Measurements from ENCODE around the gene RNF227. TPM values are rescaled to one million over a fixed set of nuclear protein-coding genes. Genes with fewer than 3 reads are reported as not detected.
"Not testable (repeated sequence)": the region's sequence is repeated elsewhere in the genome, so short reads cannot be mapped to it uniquely, and the experiment has no call there.

Gene RNF227
- total RNA-seq, 1 experiment from 2014 or later = 5.0 TPM

- no peak for DNase-seq
- no TSS peak for BruUV-seq (replicated peaks)
- ChIA-PET POLR2A (no interaction called here), CTCF (no interaction called here)
- Histone ChIP-seq H3K4me3 (ENCODE audit: low read depth, low read length) (no peak overlapping the region), H3K27me3 (replicated peaks; ENCODE audit: control insufficient read depth, insufficient read depth, low read length) (no peaks in the 10 kb centered on the region), H3K9me3 (no peaks in the 10 kb centered on the region), H3K4me1 (no peaks in the 10 kb centered on the region), H3K36me3 (ENCODE audit: control insufficient read depth, insufficient read depth, low read length) (no peaks in the 10 kb centered on the region)
- Mint-ChIP-seq H3K4me3 (ENCODE audit: unreplicated experiment) (no peak overlapping the region), H3K27me3 (ENCODE audit: insufficient read depth, unreplicated experiment) (no peaks in the 10 kb centered on the region), H3K4me1 (ENCODE audit: low read depth, unreplicated experiment) (no peaks in the 10 kb centered on the region), H3K27ac (ENCODE audit: unreplicated experiment) (no peak overlapping the region), H3K36me3 (ENCODE audit: insufficient read depth, unreplicated experiment) (no peaks in the 10 kb centered on the region), H3K9me3 (ENCODE audit: unreplicated experiment) (no peaks in the 10 kb centered on the region)
- intact Hi-C loops (cut with micrococcal nuclease; ENCODE audit: unreplicated experiment) = no loop called here
- TF ChIP-seq CTCF (IDR thresholded peaks at IDR 0.05; ENCODE audit: insufficient read depth in 1 of 2, low read depth in 1 of 2, low read length in 1 of 2, severe bottlenecking in 1 of 2, unreplicated experiment in 1 of 2) = no peak
Observed at GRCh38 chr17:7956228-7956965, 40.3 kb upstream of the RNF227 start.

GRCh38 chr17:7955414-7956227, 39.5 kb upstream of the RNF227 start:
- Mint-ChIP-seq H3K9me3 (ENCODE audit: unreplicated experiment) (no peaks in the 10 kb centered on the region), H3K36me3 (ENCODE audit: insufficient read depth, unreplicated experiment) (no peaks in the 10 kb centered on the region), H3K4me3 (ENCODE audit: unreplicated experiment) (no peak overlapping the region), H3K27me3 (ENCODE audit: insufficient read depth, unreplicated experiment) (no peaks in the 10 kb centered on the region), H3K27ac (ENCODE audit: unreplicated experiment) (no peak overlapping the region), H3K4me1 (ENCODE audit: low read depth, unreplicated experiment) (no peaks in the 10 kb centered on the region)
- ChIA-PET POLR2A (no interaction called here), CTCF (no interaction called here)
- Histone ChIP-seq H3K27me3 (replicated peaks; ENCODE audit: control insufficient read depth, insufficient read depth, low read length) (no peaks in the 10 kb centered on the region), H3K4me3 (ENCODE audit: low read depth, low read length) (no peak overlapping the region), H3K36me3 (ENCODE audit: control insufficient read depth, insufficient read depth, low read length) (no peaks in the 10 kb centered on the region), H3K9me3 (no peaks in the 10 kb centered on the region), H3K4me1 (no peaks in the 10 kb centered on the region)
- no peak for DNase-seq
- no peak for TF ChIP-seq CTCF (IDR thresholded peaks at IDR 0.05; ENCODE audit: insufficient read depth in 1 of 2, low read depth in 1 of 2, low read length in 1 of 2, severe bottlenecking in 1 of 2, unreplicated experiment in 1 of 2)
- intact Hi-C loops (cut with micrococcal nuclease; ENCODE audit: unreplicated experiment) = no loop called here
- BruUV-seq (replicated peaks) = no TSS peak

- H3K9me3 ChIP-seq; H3K4me1 Mint-ChIP-seq (ENCODE audit: low read depth, unreplicated experiment); H3K4me3 Mint-ChIP-seq (ENCODE audit: unreplicated experiment); BruUV-seq (replicated peaks); H3K36me3 ChIP-seq (ENCODE audit: control insufficient read depth, insufficient read depth, low read length); H3K27me3 Mint-ChIP-seq (ENCODE audit: insufficient read depth, unreplicated experiment); DNase-seq; H3K4me3 ChIP-seq (ENCODE audit: low read depth, low read length); intact Hi-C loops (cut with micrococcal nuclease; ENCODE audit: unreplicated experiment); POLR2A ChIA-PET; H3K36me3 Mint-ChIP-seq (ENCODE audit: insufficient read depth, unreplicated experiment); H3K9me3 Mint-ChIP-seq (ENCODE audit: unreplicated experiment); CTCF ChIA-PET; H3K27me3 ChIP-seq (replicated peaks; ENCODE audit: control insufficient read depth, insufficient read depth, low read length); H3K27ac Mint-ChIP-seq (ENCODE audit: unreplicated experiment); H3K4me1 ChIP-seq: not testable (repeated sequence)
Observed at GRCh38 chr17:7953266-7953665, 37.2 kb upstream of the RNF227 start.
